GM12892 (cell line): ENCODE data around the gene RAB3GAP1.

Experiments used
- POLR2A ChIP-seq: IDR thresholded peaks from 2 replicates; pipeline ENCODE4 v1.6.1; 2011; ENCODE audit warnings: low read depth, low read length, control low read depth
- POLR2AphosphoS5 ChIP-seq: IDR thresholded peaks from 2 replicates; pipeline ENCODE4 v1.6.1; 2011; ENCODE audit warnings: low read depth, low read length, control low read depth

DNA sequence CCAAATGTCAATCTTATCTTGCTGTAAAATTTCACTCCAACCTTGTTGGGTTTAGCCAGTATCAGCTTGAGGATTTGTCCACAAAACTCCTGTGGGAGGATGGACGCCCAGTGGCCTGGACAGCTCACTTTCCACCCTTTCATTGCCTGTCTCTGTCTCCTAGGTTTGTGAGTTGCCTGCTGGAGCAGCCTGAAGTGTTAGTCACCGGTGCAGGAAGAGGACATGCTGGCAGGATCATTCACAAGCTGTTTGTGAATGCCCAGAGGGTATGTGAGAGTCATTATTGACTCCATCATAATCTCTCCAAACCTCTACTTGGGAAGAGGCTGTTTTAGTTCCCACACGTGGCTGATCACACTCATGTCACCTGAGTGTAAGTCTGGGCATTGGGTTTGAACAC, 112.3 kb downstream of the RAB3GAP1 start:
- TF ChIP-seq POLR2A (no peak), POLR2AphosphoS5 (no peak)
